HG03060 (cell line): ENCODE measurements around the gene CCDC54.
"Not testable (repeated sequence)": the region's sequence is repeated elsewhere in the genome, so short reads cannot be mapped to it uniquely, and the experiment has no call there.

Experiments used
- ATAC-seq: cut with Tn5 transposase; IDR thresholded peaks from one replicate; pipeline ENCODE4 v1.9.1; 2021; ENCODE audit warnings: low read depth, moderate number of reproducible peaks; ENCODE audit not compliant: unreplicated experiment

The CCDC54 gene

GRCh38 chr3:107377151-107377550, at the start of gene CCDC54:
Gene CCDC54 (plus strand): TSS chr3:107377439. CDS start chr3:107377588, 149 bp downstream.
- no peak for ATAC-seq

- ATAC-seq, result no peak
These were observed 49.2 kb upstream of the CCDC54 start for GRCh38 chr3:107328069-107328468.

- ATAC-seq, result no peak
These were observed 48.2 kb upstream of the CCDC54 start for GRCh38 chr3:107329088-107329487.

- not testable (repeated sequence) for ATAC-seq
These were observed 37.5 kb upstream of the CCDC54 start for GRCh38 chr3:107339690-107340089.

- no peak for ATAC-seq
These were observed 32.5 kb upstream of the CCDC54 start for GRCh38 chr3:107344722-107345121.

GRCh38 chr3:107345822-107346405, 31.3 kb upstream of the CCDC54 start:
- ATAC-seq, result no peak

GRCh38 chr3:107346564-107346963, 30.7 kb upstream of the CCDC54 start:
- ATAC-seq, result no peak

- no peak for ATAC-seq
These were observed 29.5 kb upstream of the CCDC54 start for GRCh38 chr3:107347751-107348150.

- no peak for ATAC-seq
These were observed 20.5 kb upstream of the CCDC54 start for GRCh38 chr3:107356706-107357105.

GRCh38 chr3:107361633-107362032, 15.6 kb upstream of the CCDC54 start:
- ATAC-seq, result no peak

GRCh38 chr3:107365051-107365450, 12.2 kb upstream of the CCDC54 start:
- ATAC-seq, result no peak

GRCh38 chr3:107366766-107367165, 10.5 kb upstream of the CCDC54 start:
- ATAC-seq, result no peak

GRCh38 chr3:107367353-107367752, 9.9 kb upstream of the CCDC54 start:
- ATAC-seq, result no peak

- ATAC-seq, result no peak
These were observed 8.4 kb upstream of the CCDC54 start for GRCh38 chr3:107368654-107369398.

- ATAC-seq, result no peak
These were observed 7.4 kb upstream of the CCDC54 start for GRCh38 chr3:107369791-107370190.

- no peak for ATAC-seq
These were observed 6.3 kb upstream of the CCDC54 start for GRCh38 chr3:107370907-107371306.

GRCh38 chr3:107372506-107372905, 4.7 kb upstream of the CCDC54 start:
- ATAC-seq, result no peak

GRCh38 chr3:107373896-107374295, 3.3 kb upstream of the CCDC54 start:
- no peak for ATAC-seq

- ATAC-seq, result no peak
These were observed 1.6 kb upstream of the CCDC54 start for GRCh38 chr3:107375682-107376081.

- ATAC-seq, result no peak
These were observed 5.4 kb downstream of the CCDC54 start for GRCh38 chr3:107382631-107383030.

GRCh38 chr3:107384428-107384827, 7.2 kb downstream of the CCDC54 start:
- ATAC-seq, result no peak

GRCh38 chr3:107384907-107385306, 7.7 kb downstream of the CCDC54 start:
- ATAC-seq, result no peak
